Iris pigment epithelial cell (primary cell): ENCODE data around the gene GJB2.

Experiments
- DNase-seq: peaks from one replicate; pipeline ENCODE4 v3.0.0-alpha.2; 2011; ENCODE audit warnings: low read depth

GJB2 gene

GRCh38 chr13:20141238-20142022 is 51.3 kb downstream of the GJB2 start:
- DNase-seq = no peak

- no peak for DNase-seq
Measured at GRCh38 chr13:20140487-20140886, 52.3 kb downstream of the GJB2 start.

- DNase-seq = no peak
Measured at GRCh38 chr13:20137875-20138274, 54.9 kb downstream of the GJB2 start.
